Fibroblast of skin of left quadriceps (primary cell): ENCODE data around the gene FAAP20.

Source experiments
- DNase-seq, 2 experiments: peaks; one replicate each; pipeline ENCODE4 v3.0.0-alpha.2; 2013; ENCODE audit warnings: low read depth in 2 of 2

FAAP20 gene

DNA sequence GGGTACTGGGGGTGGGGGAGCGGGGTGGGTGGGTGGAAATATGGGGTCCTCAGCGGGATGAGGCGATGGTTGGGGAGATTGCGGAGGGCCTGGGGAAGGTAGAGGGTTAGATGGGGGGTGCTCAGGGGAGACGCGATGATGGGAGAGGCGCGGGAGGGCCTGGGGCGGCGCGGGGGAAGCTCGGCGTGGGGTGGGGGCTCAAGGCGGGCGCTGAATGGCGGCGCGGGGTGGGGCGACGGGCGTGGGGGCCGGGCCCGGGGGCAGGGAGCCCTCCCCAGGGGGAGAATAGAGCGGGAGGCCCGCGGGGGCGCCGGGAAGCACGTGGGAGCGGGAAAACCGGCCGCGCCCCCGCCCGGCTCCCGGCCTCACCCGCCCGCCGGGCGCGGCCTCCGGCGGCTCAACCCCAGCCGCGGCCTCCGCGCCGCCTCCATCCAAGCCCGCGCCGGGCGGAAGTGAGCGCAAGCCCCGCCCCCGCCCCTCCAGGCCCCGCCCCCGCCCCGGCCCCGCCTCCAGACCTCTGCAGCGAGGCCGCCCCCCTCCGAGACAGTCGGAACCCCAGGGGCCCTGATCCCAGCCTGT lies at the start of gene FAAP20:
Gene FAAP20, minus strand, starts transcription at position 454 of the 579 bp plus-strand sequence. Its CDS starts 23 bp downstream, at position 431.
- DNase-seq, result peak in 1 of 2 experiments; percentile 36

GRCh38 chr1:2242814-2243725 lies 48.5 kb upstream of the FAAP20 start:
- no peak for DNase-seq

DNA sequence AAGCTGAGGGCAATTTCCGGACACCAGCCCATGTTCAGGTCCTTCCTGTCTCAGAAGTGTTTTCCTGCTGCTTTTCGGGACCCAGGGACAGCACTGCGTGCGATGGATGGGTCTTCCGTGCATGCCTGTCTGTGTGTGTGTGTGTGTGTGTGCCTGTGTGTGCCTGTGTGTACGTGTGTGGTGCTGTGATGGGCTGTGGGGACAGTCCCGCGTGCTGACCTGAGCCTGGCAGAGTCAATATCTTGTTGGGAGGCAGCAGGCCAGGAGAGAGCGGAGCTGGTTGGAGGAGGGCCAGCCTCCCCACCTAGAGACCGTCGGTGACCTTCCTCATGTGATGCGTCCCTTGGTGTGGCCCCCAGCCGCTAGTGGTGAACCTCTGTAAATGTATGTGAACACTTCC lies 47.2 kb upstream of the FAAP20 start:
- DNase-seq, result no peak

DNA sequence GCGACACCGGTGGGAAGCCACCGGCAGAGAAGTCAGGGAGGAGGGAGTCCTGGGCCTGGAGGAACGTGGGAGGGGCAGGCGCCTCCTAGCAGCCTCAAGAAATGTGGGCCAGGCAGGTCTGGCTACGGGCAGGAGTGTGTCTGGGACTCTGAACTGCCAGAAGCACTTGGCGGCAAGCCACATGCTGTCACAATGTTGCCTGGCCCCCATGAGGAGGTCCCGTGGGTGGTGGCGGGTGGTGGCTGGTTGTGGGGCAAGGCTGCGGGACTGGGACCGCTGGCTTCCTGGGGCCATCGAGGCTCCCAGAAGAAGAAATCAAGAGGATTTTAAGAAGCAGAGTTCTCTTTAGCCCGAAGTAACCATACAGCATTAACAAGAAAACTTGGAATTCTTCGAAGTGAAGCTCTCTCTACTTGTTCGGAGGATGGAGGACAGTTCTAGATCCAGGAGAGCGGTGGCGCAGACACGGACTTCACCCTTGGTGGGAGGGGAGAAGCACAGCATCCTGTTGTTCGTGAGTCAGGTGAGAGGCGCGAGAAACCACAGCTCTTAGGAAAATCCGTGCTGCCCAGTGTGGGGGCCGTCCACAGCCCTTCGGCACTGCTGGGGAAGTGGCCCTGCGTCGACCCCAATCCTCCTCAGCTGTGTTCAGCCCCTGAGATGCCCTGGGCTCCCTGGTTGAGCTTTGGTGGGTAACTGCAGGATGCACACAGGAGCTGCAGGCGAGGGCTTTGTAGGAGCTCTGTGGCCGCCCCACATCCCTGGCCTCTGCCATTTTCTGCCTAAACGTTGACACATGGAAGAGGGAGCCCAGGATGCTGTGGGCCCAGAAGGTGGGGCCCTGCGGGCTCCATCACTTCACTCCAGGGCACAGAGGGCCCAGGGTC lies 45.9 kb upstream of the FAAP20 start:
- DNase-seq, result no peak

- DNase-seq, result no peak
Observed at GRCh38 chr1:2239384-2239985, 44.9 kb upstream of the FAAP20 start.

GRCh38 chr1:2239013-2239370 lies 44.4 kb upstream of the FAAP20 start:
- DNase-seq, result no peak

DNA sequence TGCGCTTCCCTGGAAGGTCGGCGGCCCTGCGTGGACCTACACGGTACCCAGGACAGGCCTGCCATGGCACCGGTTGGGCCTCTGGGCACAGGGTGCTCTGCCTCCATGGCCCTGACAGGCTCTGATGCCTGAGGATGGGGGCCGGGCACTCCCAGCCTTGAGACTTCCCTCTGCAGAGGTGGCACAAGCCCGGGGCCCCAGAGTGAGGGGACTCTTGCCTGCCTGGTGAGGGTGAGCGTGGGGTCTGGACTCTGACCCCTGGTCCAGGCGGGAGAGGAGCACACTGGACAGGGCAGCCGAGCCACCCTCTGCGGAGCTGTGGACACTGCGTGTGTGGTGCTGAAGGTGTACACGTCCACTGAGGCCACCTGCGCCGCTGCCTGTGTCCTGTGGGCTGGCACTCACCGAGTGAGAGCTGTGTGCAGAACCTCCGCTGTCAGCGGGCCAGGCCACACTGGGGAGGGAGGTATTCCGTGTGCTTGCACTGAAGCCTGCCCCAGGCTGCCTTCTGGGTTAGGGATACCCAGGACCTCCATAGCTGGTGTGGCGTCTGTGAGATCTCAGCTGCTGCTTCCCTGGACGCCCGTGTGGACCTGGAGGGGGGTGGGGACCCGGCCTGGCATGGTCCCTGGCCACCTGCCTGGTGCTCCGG lies 43.9 kb upstream of the FAAP20 start:
- DNase-seq, result no peak

DNA sequence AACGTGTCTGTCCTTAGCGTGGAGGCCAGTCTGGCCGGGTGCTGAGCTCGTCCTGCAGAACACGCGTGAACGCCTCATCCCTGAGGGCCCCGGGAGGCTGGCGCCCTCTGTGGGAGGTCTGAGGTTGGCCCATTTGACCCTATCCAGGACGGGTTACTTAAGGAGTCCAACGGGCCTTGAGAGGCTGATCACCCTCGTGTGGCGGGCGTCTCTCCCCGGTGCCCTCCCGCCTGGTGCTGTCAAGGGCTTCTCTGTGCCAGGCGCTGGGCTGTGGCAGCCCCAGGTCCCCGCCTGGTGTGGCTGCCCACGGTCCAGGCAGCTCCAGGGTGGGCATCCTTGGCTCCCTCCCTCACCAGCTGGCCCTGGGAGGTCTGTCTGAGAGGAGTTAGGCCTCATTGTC lies 43.2 kb upstream of the FAAP20 start:
- no peak for DNase-seq

- no peak for DNase-seq
Observed at GRCh38 chr1:2236695-2237677, 42.4 kb upstream of the FAAP20 start.

- no peak for DNase-seq
Observed at GRCh38 chr1:2235300-2235998, 40.9 kb upstream of the FAAP20 start.

DNA sequence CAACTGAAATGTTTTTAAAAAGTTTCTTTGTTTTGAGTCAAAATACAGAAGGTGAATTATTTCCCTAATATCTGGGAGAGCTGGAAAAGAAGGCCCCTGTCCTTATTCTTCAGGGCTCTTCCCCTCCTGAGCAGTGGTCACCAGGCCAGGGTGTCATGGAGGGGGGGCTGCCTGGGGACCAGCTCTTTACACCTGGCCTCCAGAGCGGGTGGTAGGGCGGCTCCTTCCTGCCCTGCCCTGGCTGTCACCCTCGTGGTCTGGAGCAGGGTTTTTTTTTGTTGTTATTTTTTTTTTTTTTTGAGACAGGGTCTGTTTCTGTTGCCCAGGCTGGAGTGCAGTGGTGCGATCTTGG lies 40.2 kb upstream of the FAAP20 start:
- no peak for DNase-seq

DNA sequence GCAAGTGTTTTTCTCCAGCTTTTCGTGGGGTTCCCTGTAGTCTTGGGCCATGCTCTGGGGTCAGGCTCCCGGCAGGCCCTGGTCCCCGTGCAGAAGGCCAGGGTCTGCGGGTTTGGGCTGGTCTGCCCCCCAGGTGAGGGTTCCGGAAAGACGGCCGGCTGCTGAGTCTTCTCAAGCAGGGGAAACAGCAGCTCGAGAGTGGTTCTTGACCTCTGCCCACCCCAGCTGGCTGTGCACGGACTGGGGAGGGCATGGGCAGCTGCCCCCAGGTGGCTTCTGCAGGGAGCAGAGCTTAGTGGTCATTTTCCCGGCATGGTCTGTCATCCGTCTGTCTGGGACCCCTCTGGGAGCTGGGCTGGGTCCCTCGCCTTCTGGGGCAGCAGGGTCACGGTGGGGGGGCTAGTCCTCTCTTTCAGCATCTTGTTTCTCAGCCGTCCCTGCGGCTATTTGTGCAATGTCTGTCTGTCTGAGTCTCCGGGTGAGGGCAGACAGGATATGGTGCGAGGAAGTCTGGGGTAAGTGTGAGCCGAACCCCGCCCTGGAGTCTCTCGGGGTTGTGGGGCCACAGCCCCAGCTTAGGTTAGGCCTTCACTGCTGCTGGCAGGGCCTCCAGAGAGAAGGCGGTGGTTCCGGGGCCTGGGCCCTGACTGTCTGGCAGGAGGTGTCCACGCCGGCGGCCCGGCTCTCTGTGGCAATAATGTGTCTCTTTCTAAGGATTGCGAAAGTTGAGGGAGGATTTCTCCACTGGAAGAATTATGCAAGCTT lies 39.6 kb upstream of the FAAP20 start:
- DNase-seq, result peak; percentile 78 to 82

GRCh38 chr1:2233468-2233867 lies 38.9 kb upstream of the FAAP20 start:
- no peak for DNase-seq

- DNase-seq, result no peak
Observed at GRCh38 chr1:2232916-2233438, 38.4 kb upstream of the FAAP20 start.

- no peak for DNase-seq
Observed at GRCh38 chr1:2232255-2232915, 37.8 kb upstream of the FAAP20 start.

DNA sequence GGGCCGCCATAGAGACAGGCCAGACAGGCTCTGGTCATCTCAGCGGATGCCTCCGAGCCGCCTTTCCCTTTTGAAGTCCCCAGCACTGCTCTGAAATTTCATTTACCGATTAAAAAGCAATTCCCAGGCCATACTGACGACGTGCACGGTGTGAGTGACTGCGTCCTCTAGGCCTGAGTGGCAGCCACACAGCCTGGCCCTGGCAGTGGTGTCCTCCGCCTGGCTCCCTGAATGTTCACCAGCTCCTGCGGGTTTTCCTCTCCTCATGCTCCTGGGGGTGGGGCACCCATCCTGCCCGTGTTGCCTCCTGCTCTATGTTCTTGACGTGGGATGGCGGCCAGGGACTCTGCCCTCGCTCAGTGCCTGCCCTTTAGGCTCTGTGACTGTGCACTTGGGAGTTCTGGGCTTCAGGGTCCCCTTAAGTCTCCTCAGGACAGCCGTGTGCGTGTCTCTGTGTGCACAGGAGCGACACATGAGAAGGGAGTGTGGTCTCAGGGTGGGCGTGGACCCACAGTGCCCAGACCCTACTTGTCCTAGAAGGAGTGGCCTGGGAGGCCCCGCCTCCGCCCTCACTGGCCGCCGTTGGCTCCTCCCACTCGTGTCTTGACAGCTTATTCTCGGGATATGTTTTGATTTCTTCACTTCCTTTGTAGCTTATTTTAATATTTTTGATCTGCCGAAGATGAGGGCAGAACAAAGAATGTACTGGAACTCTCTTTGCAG lies 37.1 kb upstream of the FAAP20 start:
- peak; percentile 59 to 65 for DNase-seq

DNA sequence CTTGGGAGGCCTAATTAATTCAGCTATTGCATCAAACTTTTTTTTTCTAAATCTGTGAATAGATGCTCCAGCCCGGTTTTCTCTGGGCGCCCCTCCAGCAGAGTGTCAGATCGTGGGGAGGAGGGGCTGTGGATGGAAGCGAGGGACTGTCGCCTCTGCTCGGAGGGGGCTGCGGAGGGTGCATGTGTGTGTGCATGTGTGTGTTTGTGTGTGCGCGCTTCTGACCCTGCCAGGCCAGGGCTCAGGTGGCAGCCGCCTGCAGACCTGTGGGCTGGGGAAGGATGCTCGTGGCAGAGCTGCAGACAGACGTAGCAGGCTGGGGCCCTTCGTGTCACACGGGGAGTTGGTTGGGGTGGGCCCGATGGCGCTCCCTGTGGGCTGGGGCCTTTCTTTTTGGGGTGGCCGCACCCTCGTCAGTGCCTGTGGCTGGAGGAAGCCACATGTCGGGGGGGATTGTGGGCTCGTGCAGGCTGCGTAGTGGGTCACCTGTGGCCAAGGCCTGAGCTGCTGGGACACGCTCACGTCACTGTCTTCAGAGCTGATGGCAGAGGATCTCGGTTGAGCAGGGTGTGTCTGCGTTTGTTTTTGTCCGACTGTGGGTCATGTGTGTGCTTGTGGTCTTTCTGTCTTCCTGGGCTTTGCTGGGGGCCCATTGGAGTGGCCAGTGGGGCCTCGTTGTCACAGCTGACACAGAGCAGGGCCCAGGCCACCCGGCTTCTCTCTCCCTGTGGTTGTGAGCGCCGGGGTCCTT lies 36.4 kb upstream of the FAAP20 start:
- no peak for DNase-seq
